G401.6 (cell line): ENCODE data around the gene NDUFAF2.
"Not testable (repeated sequence)": the region's sequence is repeated elsewhere in the genome, so short reads cannot be mapped to it uniquely, and the experiment has no call there.

Experiments used
- FAIRE-seq: peaks from 2 replicates; lab custom pipeline; 2012; peaks lifted over from hg19 to GRCh38; lab: Jason Lieb, UNC

Gene NDUFAF2

DNA sequence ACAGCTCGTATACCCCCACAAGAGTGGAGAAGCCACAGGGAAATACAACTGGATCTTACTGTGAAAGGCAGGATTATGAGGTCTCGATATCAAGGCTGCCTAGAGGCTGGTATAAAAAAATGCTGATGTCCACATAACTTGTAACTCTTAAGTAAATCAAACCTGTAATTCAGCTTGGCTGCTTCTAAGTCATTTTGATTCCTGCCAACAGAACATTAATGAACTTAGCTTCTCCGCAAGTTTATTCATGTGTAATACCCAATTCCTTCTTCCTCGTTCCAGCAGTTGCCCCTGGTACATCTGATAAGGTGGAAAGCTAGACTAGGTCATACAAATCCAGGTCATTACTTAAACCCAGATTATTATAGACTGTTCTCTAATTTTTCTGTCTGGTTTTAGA, 233.7 kb downstream of the NDUFAF2 start:
- no peak for FAIRE-seq

DNA sequence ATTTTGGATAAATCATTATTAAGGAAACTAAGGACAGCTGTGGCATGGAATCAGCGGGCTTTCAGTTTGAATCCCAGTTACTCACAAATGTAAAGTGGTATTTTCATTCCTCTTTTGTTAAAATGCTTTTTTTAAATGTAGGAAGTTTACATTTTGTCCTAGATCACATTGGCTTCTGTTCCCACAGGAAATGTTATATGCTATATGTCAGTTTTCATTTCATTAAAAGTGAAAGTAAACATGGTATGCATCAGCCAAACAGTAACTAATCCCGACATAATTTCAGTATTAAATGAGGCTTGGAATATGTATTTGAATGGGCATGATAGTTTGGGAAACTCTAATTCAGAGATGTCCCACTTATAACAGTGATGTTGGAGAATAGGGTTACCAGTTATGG, 235.9 kb downstream of the NDUFAF2 start:
- FAIRE-seq, result no peak

DNA sequence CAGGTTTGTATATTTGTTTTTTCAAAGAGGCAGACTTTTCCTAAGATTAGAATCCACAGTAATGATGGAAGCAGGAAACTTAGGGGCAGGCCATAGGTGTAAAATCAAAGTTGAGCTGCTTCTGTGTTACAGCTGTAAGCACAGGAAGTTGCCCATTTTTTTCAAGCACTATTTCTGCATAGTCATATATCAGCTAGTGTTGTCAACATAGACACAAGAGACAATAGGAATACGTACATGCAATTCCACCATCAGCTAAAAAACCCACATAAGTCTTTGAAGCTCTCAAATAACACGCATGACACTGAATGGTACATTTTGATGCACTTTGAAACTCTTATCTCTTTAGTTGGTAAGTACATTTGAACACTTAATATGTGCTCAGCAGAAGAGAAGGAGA, 237.4 kb downstream of the NDUFAF2 start:
- no peak for FAIRE-seq

DNA sequence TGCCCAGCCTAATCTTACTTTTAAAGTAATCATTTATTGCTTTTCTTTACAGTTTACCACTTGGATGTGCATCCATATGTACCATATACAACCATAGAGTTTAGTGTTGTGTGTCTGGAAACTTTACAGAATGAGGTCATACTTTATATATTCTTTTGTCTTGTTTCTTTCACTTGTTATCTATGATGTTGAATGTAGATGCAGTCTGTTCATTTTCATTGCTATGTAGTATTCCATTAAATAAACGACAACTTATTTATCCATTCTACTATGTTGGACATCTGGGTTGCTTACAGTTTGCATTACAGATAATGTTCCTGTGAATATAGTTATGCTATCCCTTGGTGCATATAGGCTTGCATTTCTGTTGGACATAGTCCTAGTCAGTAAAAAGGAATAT, 238.5 kb downstream of the NDUFAF2 start:
- FAIRE-seq, result no peak

DNA sequence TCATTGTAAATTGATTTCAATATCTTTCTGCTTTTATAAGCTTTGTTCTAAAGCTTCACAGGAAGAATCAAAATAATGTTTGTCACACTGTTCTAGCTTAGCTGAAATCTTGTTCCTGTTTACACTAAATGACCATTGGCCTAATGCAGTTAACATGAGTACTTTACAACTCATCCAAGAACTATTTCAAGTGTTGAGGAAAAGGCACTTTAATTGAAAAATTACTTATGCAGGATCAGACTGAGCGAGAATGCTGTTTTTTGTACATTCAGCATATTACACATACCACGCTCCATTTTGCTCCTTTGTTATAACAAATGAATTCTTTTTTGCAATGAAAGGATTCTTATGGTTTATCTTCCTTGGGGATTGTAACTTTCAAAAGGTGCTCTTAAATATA, 239.7 kb downstream of the NDUFAF2 start:
- FAIRE-seq, result no peak

DNA sequence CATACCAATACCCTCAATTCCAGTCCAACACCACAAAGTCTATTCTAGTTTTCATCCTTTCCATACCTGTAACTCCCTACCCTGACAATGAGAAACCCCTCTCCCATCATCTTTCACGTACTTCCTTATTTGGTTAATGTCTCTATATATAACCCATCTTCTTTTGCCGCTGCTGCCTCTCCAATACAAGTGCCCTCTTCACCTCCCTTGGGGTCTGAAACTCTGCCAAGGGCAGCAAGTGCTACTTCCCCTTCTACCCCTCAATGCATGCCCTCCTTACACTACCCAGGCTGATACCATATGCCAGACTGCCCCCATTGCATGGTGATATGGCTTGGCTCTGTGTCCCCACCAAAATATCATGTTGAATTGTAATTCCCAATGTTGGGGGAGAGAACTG, 241.6 kb downstream of the NDUFAF2 start:
- no peak for FAIRE-seq

DNA sequence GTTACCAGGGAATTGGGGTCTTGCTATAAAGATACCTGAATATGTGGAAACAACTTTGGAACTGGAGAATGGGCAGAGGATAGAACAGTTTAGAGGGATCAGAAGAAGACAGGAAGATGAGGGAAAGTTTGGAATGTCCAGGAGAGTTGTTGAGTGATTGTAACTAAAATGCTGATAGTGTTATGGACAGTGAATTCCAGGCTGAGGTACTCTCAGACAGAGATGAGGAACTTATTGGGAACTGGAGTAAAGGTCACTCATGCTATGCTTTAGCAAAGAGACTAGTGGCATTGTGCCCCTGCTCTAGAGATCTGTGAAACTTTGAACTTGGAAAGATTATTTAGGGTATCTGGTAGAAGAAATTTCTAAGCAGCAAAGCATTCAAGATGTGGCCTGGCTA, 242.3 kb downstream of the NDUFAF2 start:
- FAIRE-seq, result not testable (repeated sequence)

DNA sequence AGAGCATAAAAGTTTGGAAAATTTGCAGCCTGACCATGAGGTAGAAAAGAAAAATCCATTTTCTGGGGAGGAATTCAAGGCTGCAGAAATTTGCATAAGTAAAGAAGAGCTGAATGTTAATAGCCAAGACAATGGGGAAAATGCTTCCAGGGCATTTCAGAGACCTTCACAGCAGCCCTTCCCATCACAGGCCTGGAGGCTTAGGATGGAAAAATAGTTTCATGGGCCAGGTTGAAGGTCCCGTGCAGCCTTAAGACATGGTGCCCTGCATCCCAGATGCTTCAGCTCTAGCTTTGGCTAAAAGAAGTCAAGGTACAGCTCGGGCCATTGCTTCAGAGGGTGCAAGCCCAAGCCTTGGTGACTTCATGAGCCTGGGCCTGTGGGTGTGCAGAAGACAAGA, 242.8 kb downstream of the NDUFAF2 start:
- not testable (repeated sequence) for FAIRE-seq

DNA sequence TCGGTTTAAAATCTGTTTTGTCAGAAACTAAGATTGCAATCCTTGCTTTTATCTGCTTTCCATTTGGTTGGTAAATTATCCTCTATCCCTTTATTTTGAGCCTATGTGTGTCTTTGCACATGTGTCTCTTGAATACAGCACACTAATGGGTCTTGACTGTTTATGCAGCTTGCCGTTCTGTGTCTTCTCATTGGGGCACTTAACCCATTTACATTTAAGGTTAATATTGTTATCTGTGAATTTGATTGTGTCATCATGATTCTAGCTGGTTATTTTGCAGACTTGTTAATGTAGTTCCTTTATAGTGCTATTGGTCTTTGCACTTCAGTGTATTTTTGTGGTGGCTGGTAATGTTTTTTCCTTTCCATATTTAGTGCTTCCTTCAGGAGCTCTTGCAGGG, 253.6 kb downstream of the NDUFAF2 start:
- no peak for FAIRE-seq

DNA sequence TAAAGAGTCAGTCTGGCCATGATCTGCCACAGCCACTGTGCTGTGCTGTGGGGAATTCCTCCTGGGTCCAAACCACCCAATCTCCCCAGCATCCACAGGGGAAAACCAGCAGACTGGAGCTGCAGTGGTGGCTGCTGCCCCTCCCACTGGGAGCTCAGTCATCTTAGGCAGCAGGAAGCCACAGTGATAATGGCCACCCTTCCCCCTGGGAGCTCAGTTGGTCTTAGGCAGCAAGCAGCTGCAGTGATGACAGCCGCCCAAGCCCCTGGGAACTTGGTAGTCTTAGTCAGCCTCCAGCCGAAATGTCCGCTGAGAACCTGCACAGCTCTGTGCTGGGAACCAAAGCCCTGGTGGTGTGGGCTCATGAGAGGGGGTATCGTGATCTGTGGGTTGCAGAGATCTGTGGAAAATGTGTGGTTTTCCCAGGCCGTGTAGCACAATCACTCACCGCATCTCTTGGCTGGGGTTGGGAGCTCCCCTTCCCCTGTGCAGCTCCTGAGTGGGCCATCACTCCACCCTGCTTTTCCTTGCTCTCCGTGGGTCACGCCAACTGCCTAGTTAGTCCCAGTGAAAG, 255.7 kb downstream of the NDUFAF2 start:
- FAIRE-seq, result no peak

DNA sequence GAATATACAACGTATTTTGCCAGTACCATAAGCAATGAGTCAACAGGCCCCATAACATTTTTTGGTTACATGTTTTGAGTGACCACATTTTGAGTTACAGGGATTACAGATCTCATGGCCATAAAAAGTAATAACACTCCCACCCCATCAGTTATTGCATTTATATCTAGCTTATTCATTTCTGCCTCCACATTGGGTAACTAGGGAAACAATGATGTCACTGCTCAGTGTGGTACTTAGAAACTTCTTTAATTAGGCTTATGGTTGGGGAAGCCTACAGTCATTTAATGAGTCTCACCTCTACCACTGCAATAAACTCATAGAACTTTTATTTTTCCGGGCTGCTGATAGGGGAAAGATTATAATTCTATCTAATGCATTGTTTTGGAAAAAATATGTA, 257.2 kb downstream of the NDUFAF2 start:
- FAIRE-seq, result no peak
